ENCODE measurements around the gene ALPK3. TPM values are rescaled to one million over a fixed set of nuclear protein-coding genes. Genes with fewer than 3 reads are reported as not detected.

ALPK3 gene
- total RNA-seq, 1 donor from 2014 or later = 181 TPM

DNA sequence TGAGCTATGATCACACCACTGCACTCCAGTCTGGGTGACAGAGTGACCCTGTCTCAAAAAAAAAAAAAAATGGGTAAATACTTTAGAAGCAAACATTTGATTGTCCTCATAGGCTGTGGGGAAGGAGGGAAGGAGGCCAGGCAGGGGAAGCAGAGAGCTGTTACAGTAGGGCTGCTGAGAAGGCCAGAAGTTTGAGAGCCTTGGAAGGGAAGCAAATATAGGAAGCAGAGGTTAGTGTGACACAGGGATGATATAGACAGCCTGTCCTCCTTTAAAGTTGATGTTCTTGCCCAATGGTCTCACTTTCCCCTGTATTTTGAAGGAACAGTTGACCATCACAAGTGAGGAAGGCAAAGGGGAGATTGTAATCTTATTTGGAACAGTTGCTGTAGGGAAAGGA, 5.3 kb upstream of the ALPK3 start:
- Histone ChIP-seq H3K4me3 (no peak overlapping the region), H3K27me3 (ENCODE audit: low read depth) (no peaks in the 10 kb centered on the region), H3K27ac (replicated peaks) (no peak overlapping the region), H3K4me1 (peaks cover 20% of the 10 kb centered on the region), H3K36me3 (no peaks in the 10 kb centered on the region), H3K9me3 (replicated peaks) (no peaks in the 10 kb centered on the region)
- intact Hi-C loops (cut with micrococcal nuclease) = no loop called here
- no peak for DNase-seq
- no peak for TF ChIP-seq CTCF (IDR thresholded peaks at IDR 0.05; ENCODE audit: borderline replicate concordance)

GRCh38 chr15:84812842-84813241, 4.3 kb upstream of the ALPK3 start:
- intact Hi-C loops (cut with micrococcal nuclease) = no loop called here
- Histone ChIP-seq H3K27ac (replicated peaks) (no peak overlapping the region), H3K4me1 (peaks cover 28% of the 10 kb centered on the region), H3K27me3 (ENCODE audit: low read depth) (no peaks in the 10 kb centered on the region), H3K4me3 (no peak overlapping the region), H3K36me3 (no peaks in the 10 kb centered on the region), H3K9me3 (replicated peaks) (no peaks in the 10 kb centered on the region)
- TF ChIP-seq CTCF (IDR thresholded peaks at IDR 0.05; ENCODE audit: borderline replicate concordance) = no peak
- DNase-seq = no peak

DNA sequence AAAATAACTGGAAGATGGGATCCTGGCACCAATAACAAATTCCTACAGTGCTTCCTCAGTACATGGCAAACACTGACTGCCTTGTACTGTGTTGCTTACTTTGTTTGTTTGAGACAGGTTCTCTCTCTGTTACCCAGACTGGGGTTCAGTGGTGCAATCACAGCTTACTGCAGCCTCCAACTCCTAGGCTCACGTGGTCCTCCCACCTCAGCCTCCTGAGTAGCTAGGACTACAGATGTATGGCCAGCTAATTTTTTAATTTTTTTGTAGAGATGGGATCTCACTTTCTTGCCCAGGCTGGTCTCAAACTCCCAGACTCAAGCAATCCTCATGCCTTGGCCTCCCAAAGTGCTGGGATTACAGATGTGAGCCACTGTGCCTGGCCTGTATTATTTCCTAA, 3.7 kb upstream of the ALPK3 start:
- intact Hi-C loops (cut with micrococcal nuclease) = no loop called here
- H3K9me3 ChIP-seq (replicated peaks) = no peaks in the 10 kb centered on the region

GRCh38 chr15:84813931-84814330, 3.2 kb upstream of the ALPK3 start:
- TF ChIP-seq CTCF (IDR thresholded peaks at IDR 0.05; ENCODE audit: borderline replicate concordance) = no peak
- peaks cover 39% of the 10 kb centered on the region for H3K4me1 ChIP-seq
- no peak for DNase-seq
- no peaks in the 10 kb centered on the region for H3K27me3 ChIP-seq (ENCODE audit: low read depth)
- no peak overlapping the region for H3K27ac ChIP-seq (replicated peaks)
- H3K4me3 ChIP-seq = no peak overlapping the region
- no peaks in the 10 kb centered on the region for H3K36me3 ChIP-seq
- intact Hi-C loops (cut with micrococcal nuclease) = no loop called here
- H3K9me3 ChIP-seq (replicated peaks) = no peaks in the 10 kb centered on the region

More for the DNA sequence above, 3.7 kb upstream of the ALPK3 start:
- no peaks in the 10 kb centered on the region for H3K36me3 ChIP-seq
- TF ChIP-seq CTCF (IDR thresholded peaks at IDR 0.05; ENCODE audit: borderline replicate concordance) = no peak
- peaks cover 34% of the 10 kb centered on the region for H3K4me1 ChIP-seq
- DNase-seq = no peak
- H3K4me3 ChIP-seq = no peak overlapping the region
- no peaks in the 10 kb centered on the region for H3K27me3 ChIP-seq (ENCODE audit: low read depth)
- no peak overlapping the region for H3K27ac ChIP-seq (replicated peaks)

DNA sequence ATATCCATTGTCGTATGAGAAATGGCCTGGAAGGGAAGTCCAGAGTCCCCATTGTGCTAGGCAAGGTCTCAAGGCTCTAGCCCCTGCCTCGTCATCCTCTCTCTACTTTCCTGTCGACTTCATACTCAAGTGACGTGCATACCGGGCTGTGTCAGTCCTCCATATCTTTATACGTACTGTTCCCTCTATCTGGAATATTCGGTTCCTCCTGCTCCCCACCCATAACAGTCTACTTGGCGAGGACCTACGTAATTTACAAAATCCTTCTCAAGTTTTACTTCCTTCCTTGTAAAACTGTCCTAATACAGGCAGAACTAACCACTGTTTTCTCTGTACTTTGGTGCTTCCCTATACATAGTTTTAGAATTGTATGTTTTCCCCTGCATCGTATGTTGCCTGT, 2.2 kb upstream of the ALPK3 start:
- Histone ChIP-seq H3K4me1 (peaks cover 45% of the 10 kb centered on the region), H3K9me3 (replicated peaks) (no peaks in the 10 kb centered on the region), H3K27ac (replicated peaks) (no peak overlapping the region), H3K4me3 (no peak overlapping the region), H3K36me3 (no peaks in the 10 kb centered on the region), H3K27me3 (ENCODE audit: low read depth) (no peaks in the 10 kb centered on the region)
- no peak for DNase-seq
- intact Hi-C loops (cut with micrococcal nuclease) = no loop called here
- no peak for TF ChIP-seq CTCF (IDR thresholded peaks at IDR 0.05; ENCODE audit: borderline replicate concordance)
